Central memory CD8-positive, alpha-beta T cell (primary cell): Measurements from ENCODE around the gene PLAC9.

Experiments used
- ATAC-seq: fragments of 150-1000 bp; cut with Tn5 transposase; replicated peaks from 2 replicates; pipeline ENCODE4 v1.10.0; 2022; ENCODE audit warnings: mild to moderate bottlenecking, moderate FRiP score, moderate number of reproducible peaks; ENCODE audit not compliant: poor library complexity, severe bottlenecking; ENCODE audit errors: extremely low read depth
- DNase-seq, 2 donors: peaks; one replicate each; pipeline ENCODE4 v3.0.0; 2021; ENCODE audit warnings: low spot score in 2 of 2
- H3K27ac Mint-ChIP-seq: one replicate; pipeline ENCODE4 v1.8.0; 2022; ENCODE audit warnings: low read depth, mild to moderate bottlenecking, moderate library complexity, mixed read lengths
- H3K27me3 Mint-ChIP-seq: one replicate; pipeline ENCODE4 v1.8.0; 2022; ENCODE audit warnings: mixed read lengths
- H3K36me3 Mint-ChIP-seq: one replicate; pipeline ENCODE4 v1.8.0; 2022; ENCODE audit warnings: mild to moderate bottlenecking, moderate library complexity, mixed read lengths; ENCODE audit not compliant: insufficient read depth
- H3K4me1 Mint-ChIP-seq: one replicate; pipeline ENCODE4 v1.8.0; 2022; ENCODE audit warnings: mixed read lengths
- H3K4me3 Mint-ChIP-seq: one replicate; pipeline ENCODE4 v1.8.0; 2022; ENCODE audit warnings: mild to moderate bottlenecking, moderate library complexity, mixed read lengths
- H3K9me3 Mint-ChIP-seq: one replicate; pipeline ENCODE4 v1.8.0; 2022; ENCODE audit warnings: mixed read lengths

The PLAC9 gene

GRCh38 chr10:80156216-80156615, 23.7 kb downstream of the PLAC9 start:
- H3K27me3 Mint-ChIP-seq = no peaks in the 10 kb centered on the region
- peaks cover 63% of the 10 kb centered on the region for H3K36me3 Mint-ChIP-seq
- peak overlapping the region; percentile 18 for H3K27ac Mint-ChIP-seq
- peaks cover 19% of the 10 kb centered on the region for H3K4me1 Mint-ChIP-seq
- H3K9me3 Mint-ChIP-seq = no peaks in the 10 kb centered on the region
- H3K4me3 Mint-ChIP-seq = no peak overlapping the region
- ATAC-seq (no peak), DNase-seq (no peak)

DNA sequence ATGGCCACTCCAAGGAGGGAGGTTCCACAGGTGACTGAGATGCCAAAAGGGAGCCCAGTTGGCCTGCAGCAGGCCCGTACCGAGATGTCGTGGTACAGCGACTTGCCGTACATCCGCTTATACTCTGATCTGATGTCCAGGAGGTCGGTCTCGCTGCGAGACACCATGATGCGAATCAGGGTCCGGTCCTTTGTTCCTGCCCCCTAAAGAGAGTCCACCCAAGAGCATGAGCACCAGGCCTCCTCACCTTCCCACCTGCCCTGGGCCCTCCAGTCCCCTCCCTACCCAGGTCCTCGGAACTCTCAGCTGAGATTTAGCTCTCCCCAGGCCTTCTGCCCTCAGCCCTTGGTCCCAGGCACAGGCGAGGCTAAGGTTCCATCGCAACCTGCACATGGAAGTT, 25.0 kb downstream of the PLAC9 start:
- H3K9me3 Mint-ChIP-seq = no peaks in the 10 kb centered on the region
- no peaks in the 10 kb centered on the region for H3K27me3 Mint-ChIP-seq
- H3K4me3 Mint-ChIP-seq = no peak overlapping the region
- H3K4me1 Mint-ChIP-seq = peaks cover 24% of the 10 kb centered on the region
- no peak for DNase-seq
- no peak overlapping the region for H3K27ac Mint-ChIP-seq
- peaks cover 72% of the 10 kb centered on the region for H3K36me3 Mint-ChIP-seq
- ATAC-seq = no peak

GRCh38 chr10:80158126-80158525, 25.6 kb downstream of the PLAC9 start:
- no peaks in the 10 kb centered on the region for H3K27me3 Mint-ChIP-seq
- ATAC-seq = no peak
- no peak for DNase-seq
- no peak overlapping the region for H3K4me3 Mint-ChIP-seq
- peaks cover 75% of the 10 kb centered on the region for H3K36me3 Mint-ChIP-seq
- no peaks in the 10 kb centered on the region for H3K9me3 Mint-ChIP-seq
- H3K27ac Mint-ChIP-seq = no peak overlapping the region
- H3K4me1 Mint-ChIP-seq = peaks cover 24% of the 10 kb centered on the region

DNA sequence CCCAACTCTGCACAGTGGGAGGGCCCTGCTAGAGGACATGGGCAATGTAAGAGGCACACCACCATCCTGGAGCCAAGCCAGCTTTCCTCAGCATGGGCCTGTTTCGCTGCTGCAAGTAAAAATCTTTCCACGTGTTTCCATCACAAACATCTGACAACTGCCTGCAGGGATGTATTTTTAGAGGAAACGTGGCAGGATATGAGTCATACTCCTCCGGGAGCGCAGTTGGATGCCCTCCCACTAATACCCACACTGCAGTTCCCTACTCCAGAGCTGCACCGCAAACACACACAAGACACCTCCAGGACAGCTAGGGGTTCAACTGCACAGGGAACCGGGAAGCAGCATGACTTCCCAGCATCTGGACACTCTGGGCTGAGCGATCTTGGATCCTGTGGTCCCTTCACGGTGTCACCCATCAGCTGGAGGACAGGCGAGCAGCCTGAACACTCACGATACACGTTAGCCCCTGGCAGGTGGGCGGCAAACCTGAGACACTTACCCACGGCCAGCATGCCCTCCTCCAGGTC, 26.1 kb downstream of the PLAC9 start:
- Mint-ChIP-seq H3K9me3 (no peaks in the 10 kb centered on the region), H3K36me3 (peaks cover 71% of the 10 kb centered on the region), H3K4me3 (no peak overlapping the region), H3K27ac (peak overlapping the region; percentile 13), H3K4me1 (peaks cover 20% of the 10 kb centered on the region), H3K27me3 (no peaks in the 10 kb centered on the region)
- no peak for ATAC-seq
- DNase-seq = no peak

DNA sequence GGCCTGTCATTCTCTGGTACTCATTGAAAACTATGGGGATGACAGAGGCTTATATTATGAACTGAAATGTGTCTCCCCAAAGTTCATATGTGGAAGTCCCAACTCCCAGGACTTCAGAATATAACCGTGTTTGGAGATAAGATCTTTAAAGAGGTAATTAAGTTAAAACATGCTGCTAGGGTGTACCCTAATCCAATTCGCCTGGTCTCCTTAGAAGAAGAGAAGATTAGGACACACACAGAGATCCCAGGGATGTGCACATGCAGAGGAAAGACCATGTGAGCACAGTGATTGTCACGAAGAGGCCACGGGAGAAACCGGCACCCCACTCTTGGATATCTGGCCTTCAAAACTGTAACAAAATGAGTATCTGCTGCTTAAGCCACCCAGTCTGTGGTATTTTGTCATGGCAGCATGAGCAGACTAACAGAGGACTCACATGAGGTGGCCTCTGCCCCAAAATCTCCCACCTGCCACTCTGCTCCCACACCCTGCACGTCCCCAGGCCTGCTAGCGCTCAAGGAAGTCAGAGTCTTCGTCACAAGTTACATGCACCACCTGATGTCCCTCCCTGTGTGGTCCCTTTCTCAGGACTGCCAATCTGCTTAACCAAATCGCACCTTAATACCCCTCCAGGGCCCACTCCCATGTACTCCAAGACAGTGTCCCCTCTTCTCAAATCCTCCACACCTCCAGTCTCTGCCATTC, 26.8 kb downstream of the PLAC9 start:
- Mint-ChIP-seq H3K36me3 (peaks cover 70% of the 10 kb centered on the region), H3K9me3 (no peaks in the 10 kb centered on the region), H3K4me1 (peaks cover 20% of the 10 kb centered on the region), H3K4me3 (no peak overlapping the region), H3K27me3 (no peaks in the 10 kb centered on the region), H3K27ac (peak overlapping the region; percentile 56)
- ATAC-seq (no peak), DNase-seq (no peak)

GRCh38 chr10:80160361-80161320, 28.1 kb downstream of the PLAC9 start:
- peak overlapping the region; percentile 56 for H3K27ac Mint-ChIP-seq
- H3K27me3 Mint-ChIP-seq = no peaks in the 10 kb centered on the region
- no peak overlapping the region for H3K4me3 Mint-ChIP-seq
- no peak for DNase-seq
- H3K36me3 Mint-ChIP-seq = peaks cover 64% of the 10 kb centered on the region
- H3K9me3 Mint-ChIP-seq = no peaks in the 10 kb centered on the region
- peaks cover 21% of the 10 kb centered on the region for H3K4me1 Mint-ChIP-seq
- ATAC-seq = no peak

GRCh38 chr10:80161321-80162083, 29.0 kb downstream of the PLAC9 start:
- H3K9me3 Mint-ChIP-seq = no peaks in the 10 kb centered on the region
- H3K36me3 Mint-ChIP-seq = peaks cover 64% of the 10 kb centered on the region
- no peak overlapping the region for H3K4me3 Mint-ChIP-seq
- ATAC-seq = no peak
- no peaks in the 10 kb centered on the region for H3K27me3 Mint-ChIP-seq
- DNase-seq = no peak
- H3K4me1 Mint-ChIP-seq = peaks cover 27% of the 10 kb centered on the region
- H3K27ac Mint-ChIP-seq = peak overlapping the region; percentile 56

DNA sequence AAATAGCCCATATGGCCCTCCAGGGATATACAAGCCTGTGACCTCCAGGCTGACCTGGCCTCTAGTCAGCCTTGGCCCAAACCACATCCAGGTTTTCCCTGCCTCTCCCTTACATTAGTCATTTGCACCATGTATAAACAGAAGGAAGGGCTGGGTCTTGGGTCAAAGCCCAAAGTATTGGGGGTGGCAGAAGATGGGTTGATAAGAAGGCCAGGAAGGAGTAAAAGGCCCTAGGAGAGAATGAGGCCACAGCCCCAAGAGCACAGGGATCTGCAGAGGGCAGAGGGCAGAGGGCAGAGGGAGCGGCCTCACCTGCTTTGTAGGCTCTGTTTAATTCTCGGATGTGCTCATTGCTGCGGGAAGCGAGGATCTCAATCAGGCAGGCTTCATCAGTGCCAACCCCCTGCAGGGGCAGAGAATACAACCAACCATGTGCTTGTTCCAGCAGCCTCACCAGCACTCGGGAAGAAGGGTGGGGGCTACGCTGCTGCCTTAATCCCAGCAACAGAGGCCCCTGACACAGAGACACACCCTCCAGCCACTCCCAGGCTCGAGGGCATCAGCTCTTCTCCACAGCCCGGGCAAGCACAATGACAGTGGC, 31.3 kb downstream of the PLAC9 start:
- Mint-ChIP-seq H3K9me3 (no peaks in the 10 kb centered on the region), H3K4me3 (no peak overlapping the region), H3K36me3 (peaks cover 56% of the 10 kb centered on the region), H3K27ac (peak overlapping the region; percentile 32), H3K27me3 (no peaks in the 10 kb centered on the region), H3K4me1 (peaks cover 27% of the 10 kb centered on the region)
- no peak for DNase-seq
- ATAC-seq = no peak

DNA sequence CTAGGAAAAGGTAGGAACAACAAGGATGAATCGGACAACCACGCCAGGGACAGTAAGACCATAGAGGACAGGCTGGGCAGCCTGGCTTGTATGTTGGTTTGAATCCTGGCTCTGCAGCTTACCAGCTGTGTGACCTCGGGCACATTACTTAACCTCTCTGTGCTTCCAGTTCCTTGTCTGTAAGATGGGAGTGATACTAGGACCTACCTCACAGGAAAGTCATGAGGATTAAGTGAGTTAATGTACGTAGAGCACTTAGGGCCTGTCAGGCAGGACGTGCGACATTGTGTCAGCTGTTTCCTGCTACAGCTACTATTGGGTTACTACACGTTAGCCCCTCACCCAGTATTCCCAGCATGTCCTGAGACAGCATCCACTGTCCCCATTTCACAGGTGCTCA, 32.1 kb downstream of the PLAC9 start:
- peaks cover 26% of the 10 kb centered on the region for H3K4me1 Mint-ChIP-seq
- no peaks in the 10 kb centered on the region for H3K27me3 Mint-ChIP-seq
- ATAC-seq (no peak), DNase-seq (no peak)
- no peaks in the 10 kb centered on the region for H3K9me3 Mint-ChIP-seq
- no peak overlapping the region for H3K4me3 Mint-ChIP-seq
- peaks cover 57% of the 10 kb centered on the region for H3K36me3 Mint-ChIP-seq
- no peak overlapping the region for H3K27ac Mint-ChIP-seq

DNA sequence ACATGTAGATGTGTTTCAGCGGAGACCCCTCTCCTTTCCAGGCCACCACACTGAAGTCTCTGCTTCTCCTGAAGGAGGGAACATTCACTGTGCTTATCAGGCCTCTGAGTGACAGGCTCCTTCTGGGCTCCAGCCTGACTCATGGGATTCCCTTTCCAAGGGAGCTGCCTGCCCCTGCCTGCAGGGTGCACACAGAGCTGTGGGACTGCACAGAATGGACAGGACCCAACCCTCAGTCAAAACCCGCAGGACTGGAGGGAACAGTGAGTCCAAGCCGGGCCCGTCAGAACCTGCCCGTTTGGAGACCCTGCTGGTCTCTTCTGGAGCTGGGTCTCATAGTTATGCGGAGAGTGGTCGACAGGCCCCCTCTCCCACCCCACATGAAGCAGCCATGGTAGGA, 32.6 kb downstream of the PLAC9 start:
- no peaks in the 10 kb centered on the region for H3K27me3 Mint-ChIP-seq
- H3K4me1 Mint-ChIP-seq = peaks cover 27% of the 10 kb centered on the region
- no peak for ATAC-seq
- peaks cover 55% of the 10 kb centered on the region for H3K36me3 Mint-ChIP-seq
- no peaks in the 10 kb centered on the region for H3K9me3 Mint-ChIP-seq
- no peak for DNase-seq
- H3K27ac Mint-ChIP-seq = no peak overlapping the region
- H3K4me3 Mint-ChIP-seq = no peak overlapping the region

DNA sequence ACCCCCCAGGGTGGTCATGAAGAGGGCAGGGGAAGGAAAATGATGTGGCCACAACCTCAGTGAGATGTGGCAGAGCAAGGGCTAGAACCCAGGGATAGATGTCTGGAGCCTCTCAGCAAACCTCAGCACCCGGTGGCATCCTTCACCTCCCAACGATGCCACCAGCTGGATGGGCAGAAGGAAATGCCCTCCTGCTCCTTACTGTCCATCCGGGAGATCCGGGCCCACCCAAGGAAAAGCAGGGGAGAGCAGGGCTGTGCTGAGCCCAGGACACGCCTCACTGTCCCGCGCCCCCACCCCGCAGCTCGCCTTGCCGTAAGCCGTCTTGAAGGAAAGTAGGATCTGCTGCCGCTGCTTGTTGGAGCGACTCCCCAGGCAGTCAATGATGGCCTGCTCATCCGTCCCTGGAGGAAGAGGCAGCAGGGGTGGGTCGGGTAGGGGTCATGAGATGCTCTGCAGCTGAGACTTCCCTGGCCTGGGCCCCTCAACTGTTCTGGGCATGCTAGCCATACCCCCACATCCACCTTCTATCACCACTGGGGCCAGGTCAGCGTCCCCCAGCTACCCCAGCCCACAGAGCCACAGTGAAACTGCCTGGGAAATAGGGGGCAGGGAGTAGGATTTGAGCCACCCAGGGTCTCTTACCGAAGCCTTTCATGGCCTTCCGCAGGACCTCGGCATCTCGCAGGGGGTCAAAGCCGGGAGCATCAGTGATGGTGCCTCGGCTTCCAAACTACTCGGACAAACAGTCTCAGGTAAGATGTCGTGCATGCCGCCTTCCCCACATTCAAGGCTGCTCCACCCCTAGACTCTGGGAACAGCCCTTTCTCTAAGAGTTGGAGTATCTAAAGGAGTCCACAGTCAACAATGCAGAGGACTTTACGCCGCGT, 34.3 kb downstream of the PLAC9 start:
- Mint-ChIP-seq H3K36me3 (peaks cover 53% of the 10 kb centered on the region), H3K27ac (peak overlapping the region; percentile 79), H3K4me3 (no peak overlapping the region), H3K27me3 (no peaks in the 10 kb centered on the region), H3K4me1 (peaks cover 20% of the 10 kb centered on the region), H3K9me3 (no peaks in the 10 kb centered on the region)
- DNase-seq (no peak), ATAC-seq (no peak)
